Liver (tissue), 3 donors: Measurements from ENCODE around the gene MRTFB.

Source experiments
- SP1 ChIP-seq: IDR thresholded peaks from 2 replicates; pipeline ENCODE4 v1.6.1; 2018; ENCODE audit warnings: antibody characterized with exemption, mild to moderate bottlenecking
- TF ChIP-seq, protein P1 (sequence below): fragments of 150-350 bp; IDR thresholded peaks from 2 replicates; pipeline ENCODE4 v1.5.1; 2017; ENCODE audit warnings: improper control_type of control experiment, low read depth, low read length; ENCODE audit not compliant: missing input control
- TF ChIP-seq, protein P2 (sequence below): IDR thresholded peaks from 2 replicates; pipeline ENCODE4 v1.6.1; 2016; ENCODE audit warnings: antibody characterized with exemption
- donor health status: healthy.
- donor health status: healthy.

DNA sequence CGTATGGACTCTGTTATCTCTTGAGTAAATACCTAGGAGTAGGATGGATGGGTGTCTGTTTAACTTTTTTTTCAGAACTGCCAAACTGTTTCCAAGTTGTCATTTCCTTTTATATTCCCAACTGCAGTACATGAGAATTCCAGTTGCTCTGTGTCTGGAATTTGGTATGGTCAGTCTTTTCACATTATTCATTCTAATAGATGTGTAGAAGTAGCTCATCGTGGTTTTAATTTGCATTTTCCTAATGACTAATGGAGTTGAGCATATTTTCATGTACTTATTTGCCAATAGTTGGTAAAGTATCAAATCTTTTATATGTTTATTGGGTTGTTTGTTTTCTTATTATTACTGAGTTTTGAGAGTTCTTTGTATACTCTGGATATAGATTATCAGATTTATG lies 27.0 kb downstream of the MRTFB start:
- TF ChIP-seq, protein P1, sequence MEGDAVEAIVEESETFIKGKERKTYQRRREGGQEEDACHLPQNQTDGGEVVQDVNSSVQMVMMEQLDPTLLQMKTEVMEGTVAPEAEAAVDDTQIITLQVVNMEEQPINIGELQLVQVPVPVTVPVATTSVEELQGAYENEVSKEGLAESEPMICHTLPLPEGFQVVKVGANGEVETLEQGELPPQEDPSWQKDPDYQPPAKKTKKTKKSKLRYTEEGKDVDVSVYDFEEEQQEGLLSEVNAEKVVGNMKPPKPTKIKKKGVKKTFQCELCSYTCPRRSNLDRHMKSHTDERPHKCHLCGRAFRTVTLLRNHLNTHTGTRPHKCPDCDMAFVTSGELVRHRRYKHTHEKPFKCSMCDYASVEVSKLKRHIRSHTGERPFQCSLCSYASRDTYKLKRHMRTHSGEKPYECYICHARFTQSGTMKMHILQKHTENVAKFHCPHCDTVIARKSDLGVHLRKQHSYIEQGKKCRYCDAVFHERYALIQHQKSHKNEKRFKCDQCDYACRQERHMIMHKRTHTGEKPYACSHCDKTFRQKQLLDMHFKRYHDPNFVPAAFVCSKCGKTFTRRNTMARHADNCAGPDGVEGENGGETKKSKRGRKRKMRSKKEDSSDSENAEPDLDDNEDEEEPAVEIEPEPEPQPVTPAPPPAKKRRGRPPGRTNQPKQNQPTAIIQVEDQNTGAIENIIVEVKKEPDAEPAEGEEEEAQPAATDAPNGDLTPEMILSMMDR: no peak
- no peak for TF ChIP-seq SP1
- TF ChIP-seq, protein P2, sequence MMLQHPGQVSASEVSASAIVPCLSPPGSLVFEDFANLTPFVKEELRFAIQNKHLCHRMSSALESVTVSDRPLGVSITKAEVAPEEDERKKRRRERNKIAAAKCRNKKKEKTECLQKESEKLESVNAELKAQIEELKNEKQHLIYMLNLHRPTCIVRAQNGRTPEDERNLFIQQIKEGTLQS: no peak
